Measurements from ENCODE around the gene PRKG1.

- TF ChIP-seq POLR2A (IDR thresholded peaks at IDR 0.05): no peak
- TF ChIP-seq CTCF (IDR thresholded peaks at IDR 0.05): no peak
Measured at GRCh38 chr10:51178634-51179033, 104.3 kb downstream of the PRKG1 start.
